ENCODE measurements around the gene MARVELD1. TPM values are rescaled to one million over a fixed set of nuclear protein-coding genes. Genes with fewer than 3 reads are reported as not detected.

Gene MARVELD1
- total and polyA plus RNA-seq, 12 donors, result 4.2 to 23.5 (median 10.0) TPM

- intact Hi-C loops (cut with DNase I), result no loop called here
- H3K4me1 ChIP-seq (replicated peaks in 1 of 2), result peaks cover 0 to 3% of the 10 kb centered on the region in 2 donors
- no peaks in the 10 kb centered on the region for H3K36me3 ChIP-seq (replicated peaks in 1 of 2)
- H3K27me3 ChIP-seq, result no peaks in the 10 kb centered on the region
- DNase-seq, result no peak
- H3K9me3 ChIP-seq (replicated peaks in 1 of 3), result no peaks in the 10 kb centered on the region
- no peak overlapping the region for H3K4me3 ChIP-seq
- no peak overlapping the region for H3K27ac ChIP-seq
- WGBS, 4 donors, result 75 to 100% (median 82%) methylated on average over 1 to 11 of the region's 11 CpGs
- TF ChIP-seq POLR2A (IDR thresholded peaks at IDR 0.05) (no peak), CTCF (IDR thresholded peaks at IDR 0.05) (no peak)
Measured at GRCh38 chr10:97707134-97707861, 6.2 kb upstream of the MARVELD1 start.

- intact Hi-C loops (cut with DNase I), result no loop called here
- Histone ChIP-seq H3K4me1 (replicated peaks in 1 of 2) (peaks cover 0 to 6% of the 10 kb centered on the region in 2 donors), H3K9me3 (replicated peaks in 1 of 3) (no peaks in the 10 kb centered on the region), H3K27ac (no peak overlapping the region), H3K36me3 (replicated peaks in 1 of 2) (no peaks in the 10 kb centered on the region), H3K4me3 (no peak overlapping the region), H3K27me3 (no peaks in the 10 kb centered on the region)
- no peak for DNase-seq
- TF ChIP-seq POLR2A (IDR thresholded peaks at IDR 0.05) (no peak), CTCF (IDR thresholded peaks at IDR 0.05) (no peak)
- 68 to 96% (median 88%) methylated on average over 2 of the region's 2 CpGs for WGBS, 4 donors
Measured at GRCh38 chr10:97708167-97708566, 5.4 kb upstream of the MARVELD1 start.

DNA sequence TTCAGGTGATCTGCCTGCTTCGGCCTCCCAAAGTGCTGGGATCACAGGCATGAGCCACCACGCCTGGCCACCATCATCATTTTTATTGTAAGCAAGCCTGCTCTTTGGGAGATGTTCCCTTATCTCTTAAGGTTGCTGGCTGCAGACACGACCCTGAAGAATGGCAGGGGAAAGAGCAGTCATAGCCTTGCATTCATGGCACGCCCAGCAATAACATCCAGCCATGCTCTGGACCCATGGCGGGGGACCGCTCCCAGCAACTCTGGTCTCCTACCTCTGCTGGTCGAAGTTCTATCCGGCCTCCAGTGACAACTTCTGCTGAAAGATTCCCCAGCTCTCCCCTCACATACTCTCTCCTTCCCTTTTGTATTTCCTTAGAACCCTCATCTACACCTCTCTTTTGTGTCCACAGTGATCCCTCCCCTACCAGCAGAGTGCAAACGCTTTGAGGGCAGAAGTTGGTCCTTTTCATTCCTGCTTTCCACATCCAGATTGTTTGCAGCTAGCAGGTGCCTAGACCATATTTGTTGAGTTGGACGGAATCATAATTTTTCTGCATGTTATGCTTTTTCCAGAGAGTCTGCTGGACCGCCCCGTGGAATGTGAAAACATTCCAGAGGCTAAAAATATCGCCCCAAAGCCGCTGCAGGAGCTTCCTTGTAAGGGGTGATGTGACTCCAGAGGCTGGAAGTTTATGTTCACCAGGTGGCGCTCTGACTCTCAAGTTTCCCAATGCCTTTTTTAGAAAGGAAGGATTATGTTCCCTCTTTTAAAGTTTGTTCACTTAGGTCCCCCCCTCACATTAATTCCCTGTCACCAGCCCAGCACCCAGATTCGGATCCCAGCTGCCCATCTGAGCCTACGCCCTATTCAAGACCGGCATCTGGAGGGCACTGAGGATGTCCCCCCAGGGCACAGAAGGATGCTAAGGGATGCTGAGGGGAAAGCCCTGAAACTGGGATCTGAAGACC, 4.3 kb upstream of the MARVELD1 start:
- Histone ChIP-seq H3K9me3 (replicated peaks in 1 of 3) (no peaks in the 10 kb centered on the region), H3K4me1 (replicated peaks in 1 of 2) (peaks cover 0 to 9% of the 10 kb centered on the region in 2 donors), H3K27ac (peak overlapping the region in 1 of 5 donors; percentile 2), H3K4me3 (no peak overlapping the region), H3K36me3 (replicated peaks in 1 of 2) (no peaks in the 10 kb centered on the region), H3K27me3 (no peaks in the 10 kb centered on the region)
- intact Hi-C loops (cut with DNase I), result no loop called here
- 33 to 37% (median 34%) methylated on average over 18 of the region's 18 CpGs for WGBS, 4 donors
- peak; percentile 65 to 93 (median 78) for DNase-seq
- TF ChIP-seq CTCF (IDR thresholded peaks at IDR 0.05), result peak; percentile 37 to 66 (median 65)
- TF ChIP-seq POLR2A (IDR thresholded peaks at IDR 0.05), result no peak
